8988T (cell line): Measurements from ENCODE around the gene HPSE.
"Not testable (repeated sequence)": the region's sequence is repeated elsewhere in the genome, so short reads cannot be mapped to it uniquely, and the experiment has no call there.

Source experiments
- DNase-seq: peaks from one replicate; pipeline ENCODE4 v3.0.0; 2011

HPSE gene

DNA sequence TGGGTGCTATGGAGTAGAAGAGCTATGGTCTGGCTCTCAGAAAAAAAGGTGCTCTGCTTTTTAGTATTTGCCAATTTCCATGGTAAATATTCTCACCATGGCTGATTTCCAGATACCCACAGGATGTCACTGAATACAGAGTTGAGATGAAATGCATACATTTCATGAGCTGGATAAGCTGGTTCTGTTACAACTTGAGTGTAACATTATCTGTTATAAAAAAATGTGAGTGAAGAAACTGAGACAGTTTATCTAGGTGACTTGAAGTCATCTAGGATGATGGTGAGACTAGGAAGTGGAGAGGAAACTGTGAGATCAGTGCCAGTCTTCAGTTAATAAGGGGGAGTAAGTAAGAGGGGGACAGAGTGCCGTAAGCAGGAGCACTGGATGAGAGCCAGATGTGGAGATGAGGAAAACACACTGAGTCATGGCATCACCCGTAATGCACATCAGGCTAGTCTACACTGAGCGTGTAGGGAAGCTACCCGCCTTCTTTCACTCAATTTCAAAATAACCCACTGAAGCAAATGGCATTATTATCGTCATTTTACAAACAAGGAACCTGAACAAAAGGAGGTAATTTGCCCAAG lies 5.0 kb downstream of the HPSE start:
- DNase-seq = no peak

DNA sequence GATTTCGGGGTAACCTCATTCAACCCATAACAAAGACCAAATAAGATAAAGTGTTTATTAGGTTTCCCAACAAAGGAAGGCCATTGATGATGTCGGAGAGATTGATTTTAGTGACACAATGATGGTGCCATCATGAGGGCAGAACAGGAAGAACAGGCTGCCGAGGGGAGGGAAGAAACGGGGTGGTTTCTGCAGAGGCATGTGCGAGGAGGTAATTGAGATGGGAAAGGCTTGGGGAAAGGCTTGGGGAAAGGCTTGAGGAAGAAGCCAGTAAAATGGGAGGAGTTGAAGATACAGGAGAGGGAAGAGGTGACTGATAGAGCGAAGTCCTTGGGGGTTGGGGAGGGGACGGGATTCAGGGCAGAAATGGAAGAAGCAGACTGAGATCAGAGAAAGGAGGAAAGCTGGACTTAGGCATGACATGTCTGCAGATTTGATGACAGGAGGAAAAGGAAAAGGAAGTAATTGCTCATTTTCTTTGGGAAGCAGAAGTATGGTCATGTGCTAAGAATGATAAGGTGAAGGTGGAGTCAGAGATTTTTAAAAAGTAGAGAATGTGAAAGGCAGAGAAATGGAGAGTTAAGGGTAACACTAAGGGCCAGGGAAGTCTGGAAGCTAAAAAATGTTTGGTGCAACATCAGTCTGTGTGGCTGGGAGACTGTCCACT lies 6.0 kb downstream of the HPSE start:
- no peak for DNase-seq

DNA sequence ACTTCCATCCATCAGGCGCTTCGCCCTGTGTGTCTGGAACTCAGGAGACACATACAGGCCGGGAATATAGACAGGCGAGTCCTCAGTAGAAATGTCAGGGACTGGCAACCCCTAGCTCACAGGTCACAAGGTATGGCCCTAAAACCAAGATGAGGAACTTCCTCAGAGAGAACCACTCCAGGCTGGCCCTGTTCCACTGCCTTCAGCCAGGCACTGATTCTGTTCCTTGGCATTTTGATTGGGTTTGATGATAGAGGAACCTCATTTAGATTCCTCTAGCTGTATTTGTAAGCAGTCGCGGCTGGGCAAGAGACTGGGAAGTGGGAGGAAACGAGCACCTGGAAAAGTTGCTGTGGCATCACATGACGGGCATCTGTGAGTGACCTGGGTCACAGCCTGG lies 8.1 kb downstream of the HPSE start:
- no peak for DNase-seq

DNA sequence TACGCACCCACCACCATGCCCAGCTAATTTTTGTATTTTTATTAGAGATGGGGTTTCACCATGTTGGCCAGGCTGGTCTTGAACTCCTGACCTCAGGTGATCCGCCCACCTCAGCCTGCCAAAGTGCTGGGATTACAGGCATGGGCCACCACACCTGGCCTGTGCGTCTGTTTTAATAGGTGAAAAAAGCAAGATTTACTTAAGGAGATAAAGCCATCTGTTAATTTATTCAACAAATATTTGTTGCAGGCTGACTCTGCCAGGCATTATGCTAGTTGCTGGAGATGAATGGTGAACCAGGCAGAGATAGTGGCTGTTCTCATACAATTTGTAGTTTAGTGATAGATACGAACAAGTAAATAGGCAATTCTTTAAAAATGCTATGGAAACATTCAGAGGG lies 9.3 kb downstream of the HPSE start:
- DNase-seq = not testable (repeated sequence)

DNA sequence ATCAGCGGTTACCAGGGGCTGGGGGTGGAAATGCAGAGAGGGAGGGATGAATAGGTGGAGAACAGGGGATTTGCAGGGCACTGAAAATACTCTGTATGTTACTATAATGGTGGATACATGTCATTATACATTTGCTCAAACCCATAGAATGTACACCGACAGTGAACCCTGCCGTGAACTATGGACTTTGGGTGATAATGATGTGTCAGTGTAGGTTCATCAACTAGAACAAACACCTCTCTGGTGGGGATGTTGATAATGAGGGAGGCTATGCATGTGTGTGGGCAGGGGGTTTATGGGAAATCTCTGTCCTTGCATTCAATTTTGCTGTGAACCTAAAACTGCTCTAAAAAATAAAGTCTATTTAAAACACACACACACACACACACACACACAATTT lies 11.5 kb downstream of the HPSE start:
- no peak for DNase-seq

DNA sequence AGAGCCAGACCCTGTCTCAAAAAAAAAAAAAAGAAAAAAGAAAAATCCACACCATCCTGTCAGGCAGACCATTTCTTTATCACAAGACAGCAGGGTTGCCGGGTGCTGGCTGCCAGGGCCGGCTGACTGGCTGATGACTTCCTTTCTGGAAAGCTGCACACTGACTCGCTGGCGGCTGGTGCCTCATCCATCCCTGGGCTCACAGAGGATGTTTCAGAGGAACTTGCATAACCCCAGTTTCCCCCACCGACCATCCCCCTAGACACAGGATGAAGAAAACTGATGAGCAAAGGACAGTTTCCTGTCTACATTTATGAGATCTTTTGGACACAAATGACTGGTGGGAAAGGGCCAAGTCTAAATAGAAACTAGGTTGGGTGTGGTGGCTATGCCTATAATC lies 14.1 kb downstream of the HPSE start:
- no peak for DNase-seq

DNA sequence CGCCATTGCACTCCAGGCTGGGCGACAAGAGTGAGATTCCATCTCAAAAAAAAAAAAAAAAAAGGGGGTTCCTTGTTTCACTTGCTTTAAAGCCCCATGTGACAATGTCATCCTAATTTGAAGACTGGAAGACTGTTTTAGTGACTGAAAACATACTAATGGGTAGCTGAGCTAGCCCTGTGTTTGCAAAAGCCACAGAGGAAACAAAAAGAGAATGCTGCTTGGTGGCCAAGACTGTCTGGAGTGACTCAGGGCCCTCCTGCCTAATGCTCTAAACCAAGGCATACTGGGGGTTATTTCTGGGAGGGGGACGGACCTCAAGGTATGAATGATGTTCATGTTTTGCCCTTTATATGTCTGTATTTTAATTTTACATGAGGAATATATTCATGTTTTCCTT lies 16.0 kb downstream of the HPSE start:
- DNase-seq = no peak

DNA sequence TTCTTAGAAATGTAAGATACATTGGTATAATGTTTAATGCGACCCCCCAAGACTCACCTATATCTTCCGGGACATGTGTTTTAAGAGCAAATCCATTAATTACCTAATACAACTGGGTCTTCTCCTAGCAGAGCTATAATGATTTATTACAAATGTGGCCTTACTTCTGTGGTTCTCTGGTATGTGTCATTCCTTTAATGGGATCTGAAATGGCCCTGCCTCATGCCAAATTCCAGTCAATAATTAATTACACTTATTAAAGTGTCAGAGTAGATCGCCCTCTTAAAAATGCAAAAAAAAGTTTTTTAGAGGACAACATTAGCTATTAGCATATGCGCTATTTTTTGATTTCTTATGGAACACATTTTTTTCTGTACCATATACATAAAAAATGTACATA lies 17.0 kb downstream of the HPSE start:
- DNase-seq = no peak

DNA sequence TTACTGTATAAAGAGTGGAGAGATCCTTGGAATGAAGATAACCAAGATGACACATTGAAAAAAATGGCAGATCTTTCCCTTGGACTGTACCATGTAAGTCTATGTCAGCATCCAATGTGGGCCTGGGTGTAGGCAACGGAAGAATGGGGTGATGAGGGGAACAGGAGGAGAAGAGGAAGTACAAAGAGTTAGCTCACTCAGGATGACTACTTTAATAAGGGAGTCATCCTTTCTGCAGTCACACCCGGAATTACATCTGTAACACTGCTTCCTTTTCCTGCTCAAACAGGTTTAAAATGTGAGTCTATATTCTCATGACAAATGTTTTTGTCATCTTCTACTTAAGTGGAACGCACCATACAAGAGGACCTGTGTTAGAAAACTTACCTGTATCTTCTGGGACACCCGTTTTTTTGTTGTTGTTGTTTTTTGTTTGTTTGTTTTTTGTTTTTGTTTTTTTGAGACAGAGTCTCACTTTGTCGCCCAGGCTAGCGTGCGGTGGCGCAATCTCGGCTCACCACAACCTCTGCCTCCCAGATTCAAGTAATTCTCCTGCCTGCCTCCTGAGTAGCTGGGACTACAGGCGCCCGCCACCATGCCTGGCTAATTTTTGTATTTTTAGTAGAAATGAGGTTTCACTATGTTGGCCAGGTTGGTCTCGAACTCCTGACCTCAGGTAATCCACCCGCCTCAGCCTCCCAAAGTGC lies 18.0 kb downstream of the HPSE start:
- DNase-seq = no peak

DNA sequence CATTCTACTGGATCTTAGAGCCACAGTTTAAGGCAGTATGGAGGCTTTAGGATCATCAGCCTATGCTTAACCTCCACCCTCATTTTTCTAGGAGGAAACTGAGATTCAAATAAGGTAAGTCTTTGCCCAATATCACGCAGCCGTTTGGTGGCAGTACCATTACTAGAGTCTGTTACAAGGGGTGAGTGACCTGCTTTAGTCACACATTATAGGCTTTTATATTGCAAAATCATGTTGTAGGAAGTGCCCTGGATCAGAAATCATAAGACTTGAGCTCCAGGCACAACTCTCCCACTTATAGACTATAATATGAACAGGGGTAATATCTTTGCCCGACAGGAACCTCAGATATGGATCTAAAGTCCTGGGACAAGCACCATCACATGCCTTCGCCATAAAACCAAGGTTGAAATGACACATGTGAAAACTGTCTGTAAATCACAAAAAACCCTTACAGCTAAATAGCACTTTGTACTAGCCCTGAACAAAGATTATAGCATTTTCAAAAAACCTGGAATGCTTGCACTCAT lies 19.2 kb downstream of the HPSE start:
- DNase-seq = no peak

DNA sequence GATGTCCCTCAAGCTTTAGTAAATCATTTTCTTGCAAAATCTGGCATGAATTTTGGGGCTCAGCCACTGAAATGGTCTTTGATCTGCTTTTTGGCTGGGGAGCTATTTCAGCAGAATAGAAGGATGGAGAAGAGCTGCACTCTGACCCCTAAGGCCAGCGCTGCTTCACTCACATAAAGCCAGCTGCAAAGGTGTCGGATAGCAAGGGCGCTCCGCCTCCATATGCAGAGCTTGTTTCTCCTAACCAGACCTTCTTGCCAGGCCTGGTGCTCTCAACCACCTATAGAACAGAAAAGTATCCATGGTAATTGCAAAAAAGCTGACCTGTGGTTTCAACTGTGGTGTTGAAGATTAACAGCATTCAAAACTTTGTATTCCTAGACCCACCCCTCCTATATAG lies 26.0 kb downstream of the HPSE start:
- no peak for DNase-seq

DNA sequence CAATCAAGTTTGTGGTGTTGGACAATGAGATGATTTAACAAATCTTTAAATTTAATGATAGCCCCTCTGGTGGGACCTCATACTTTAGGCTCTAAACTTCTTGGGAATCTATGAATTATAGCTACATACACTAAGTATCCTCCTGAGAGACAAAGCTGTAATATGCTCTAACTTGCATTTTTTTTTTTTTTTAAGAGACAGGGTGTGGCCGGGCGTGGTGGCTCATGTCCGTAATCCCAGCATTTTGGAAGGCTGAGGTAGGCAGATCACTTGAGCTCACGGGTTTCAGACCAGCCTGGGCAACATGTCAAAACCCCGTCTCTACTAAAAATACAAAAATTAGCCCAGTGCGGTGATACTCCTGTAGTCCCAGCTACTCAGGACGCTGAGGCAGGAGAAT lies 26.7 kb downstream of the HPSE start:
- DNase-seq = no peak

DNA sequence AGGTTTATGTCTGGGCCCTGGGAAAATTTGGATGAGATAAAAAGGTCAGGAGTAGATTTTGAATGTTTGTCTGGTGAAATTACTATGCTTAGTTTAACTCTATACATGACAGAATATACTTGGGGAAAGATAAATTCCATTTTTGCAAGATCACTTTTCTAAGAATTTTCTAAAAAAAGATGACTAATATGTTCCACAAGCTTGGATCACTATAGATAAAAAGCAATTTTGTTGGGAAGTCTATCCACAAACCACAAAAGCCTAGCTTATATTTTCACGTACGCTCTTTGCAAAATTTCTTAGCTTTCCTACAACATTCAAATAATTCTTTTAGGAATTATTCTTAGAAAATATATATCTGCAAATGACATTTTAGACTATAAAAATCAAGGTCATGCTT lies 29.5 kb downstream of the HPSE start:
- no peak for DNase-seq

DNA sequence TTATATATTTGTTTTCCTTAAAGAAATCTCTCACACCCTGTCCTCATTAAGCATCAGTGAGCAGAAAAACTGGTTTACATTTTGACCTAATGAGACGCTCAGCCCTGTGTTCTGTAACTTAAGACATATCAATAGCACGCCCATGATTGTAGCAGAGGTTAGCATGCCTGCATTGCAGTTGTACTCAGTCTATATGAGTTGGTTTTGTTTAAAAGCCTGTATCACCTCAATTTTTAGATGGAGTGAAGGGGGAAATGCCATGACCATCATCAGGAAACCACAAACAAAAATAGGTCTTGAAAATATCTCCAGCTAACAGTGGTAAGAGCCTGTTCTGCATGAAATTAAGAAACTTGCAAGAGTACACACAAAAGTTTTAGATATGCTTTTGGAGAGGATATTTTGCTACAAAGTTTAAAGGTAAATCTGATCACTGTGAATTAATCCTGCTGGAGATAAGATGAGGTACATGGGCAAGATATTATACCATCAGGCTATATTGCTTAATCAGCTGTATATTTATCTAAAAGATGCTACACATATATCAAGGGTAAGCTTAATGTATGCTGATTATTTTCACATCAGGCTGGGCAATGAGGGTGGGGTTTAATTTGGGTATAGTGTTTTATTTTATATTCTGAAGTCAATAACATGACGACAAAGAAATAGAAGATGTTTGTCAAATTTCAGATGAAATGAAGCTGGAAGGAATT lies 36.9 kb downstream of the HPSE start:
- DNase-seq = no peak

DNA sequence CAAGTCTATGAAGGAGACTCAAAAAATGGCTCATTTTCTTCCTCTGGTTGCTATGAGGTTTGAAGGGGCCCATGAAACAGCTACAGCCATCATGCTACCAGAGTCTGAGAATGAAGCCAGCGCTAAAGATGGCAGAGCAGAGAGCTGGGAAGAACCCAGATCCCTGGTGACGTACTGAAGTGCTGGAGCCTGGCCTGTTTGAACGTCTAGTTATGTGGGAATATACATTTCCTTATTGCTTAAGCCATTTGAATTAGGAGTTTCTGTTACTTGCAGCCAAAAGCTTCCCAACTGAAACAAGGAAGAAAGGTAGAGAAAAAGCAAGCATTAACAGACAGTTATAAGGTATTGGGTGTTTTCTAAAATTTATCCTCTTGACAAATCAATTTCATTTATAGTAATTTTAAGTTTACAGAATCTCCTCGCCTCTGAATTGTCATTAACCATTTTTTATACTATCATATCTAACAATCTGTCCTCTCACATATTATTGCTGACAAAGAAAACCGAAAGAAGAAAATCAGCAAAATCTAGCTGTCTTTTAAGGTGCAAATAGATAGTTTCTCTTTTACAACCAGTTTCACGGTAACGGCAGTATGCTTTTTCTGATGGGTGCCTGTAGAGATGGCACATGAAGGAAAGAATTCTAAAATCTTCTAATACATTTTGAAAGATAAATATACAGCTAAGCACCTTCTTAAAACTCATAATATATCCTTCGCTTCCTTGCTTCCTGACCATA lies 41.2 kb downstream of the HPSE start:
- DNase-seq = no peak

DNA sequence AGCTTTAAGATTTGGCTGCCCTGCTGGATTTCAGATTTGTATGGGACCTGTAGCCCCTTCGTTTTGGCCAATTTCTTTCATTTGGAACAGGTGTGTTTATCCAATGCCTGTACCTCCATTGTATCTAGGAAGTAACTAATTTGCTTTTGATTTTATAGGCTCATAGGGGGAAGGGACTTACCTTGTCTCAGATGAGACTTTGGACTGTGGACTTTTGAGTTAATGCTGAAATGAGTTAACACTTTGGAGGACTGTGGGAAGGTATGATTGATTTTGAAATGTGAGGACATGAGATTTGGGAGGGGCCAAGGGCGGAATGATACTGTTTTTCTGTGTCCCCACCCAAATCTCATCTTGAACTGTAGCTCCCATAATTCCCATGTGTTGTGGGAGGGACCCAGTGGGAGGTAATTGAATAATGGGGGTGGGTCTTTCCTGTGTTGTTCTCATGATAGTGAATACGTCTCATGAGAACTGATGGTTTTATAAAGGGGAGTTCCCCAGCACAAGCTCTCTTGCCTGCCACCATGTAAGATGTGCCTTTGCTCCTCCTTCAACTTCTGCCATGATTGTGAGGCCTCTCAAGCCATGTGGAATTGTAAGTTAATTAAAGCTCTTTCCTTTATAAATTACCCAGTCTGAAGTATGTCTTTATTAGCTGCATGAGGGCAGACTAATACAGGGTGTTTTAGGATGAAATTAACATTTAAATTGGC lies 44.4 kb downstream of the HPSE start:
- not testable (repeated sequence) for DNase-seq

DNA sequence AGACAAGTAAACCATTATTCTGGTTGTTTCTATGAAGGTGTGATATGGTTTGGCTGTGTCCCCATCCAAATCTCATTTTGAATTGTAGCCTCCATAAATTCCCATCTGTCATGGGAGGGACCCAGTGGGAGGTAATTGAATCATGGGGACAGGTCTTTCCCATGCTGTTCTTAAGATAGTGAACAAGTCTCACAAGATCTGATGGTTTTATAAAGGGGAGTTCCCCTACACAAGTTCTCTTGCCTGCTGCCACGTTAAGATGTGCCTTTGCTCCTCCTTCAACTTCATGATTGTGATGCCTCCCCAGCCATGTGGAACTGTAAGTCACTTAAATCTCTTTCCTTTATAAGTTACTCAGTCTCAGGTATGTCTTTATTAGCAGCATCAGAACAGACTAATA lies 46.3 kb downstream of the HPSE start:
- not testable (repeated sequence) for DNase-seq

DNA sequence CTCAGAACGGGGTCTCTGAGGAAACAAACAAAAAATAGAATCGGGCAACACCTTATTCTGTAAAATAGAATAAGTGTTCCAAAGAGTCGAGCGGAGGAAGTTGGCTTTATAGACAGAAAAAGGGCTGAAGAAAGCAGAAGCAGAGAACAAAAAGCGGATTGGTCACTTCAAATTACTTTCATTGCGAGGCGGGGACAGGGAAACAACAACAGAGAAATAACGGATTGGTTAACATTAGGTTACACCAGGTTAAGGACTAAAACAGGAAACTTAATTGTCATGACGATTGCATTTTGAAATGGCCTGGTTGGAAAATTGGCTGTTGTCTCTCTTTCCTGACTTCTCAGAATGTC lies 49.6 kb downstream of the HPSE start:
- DNase-seq = no peak

DNA sequence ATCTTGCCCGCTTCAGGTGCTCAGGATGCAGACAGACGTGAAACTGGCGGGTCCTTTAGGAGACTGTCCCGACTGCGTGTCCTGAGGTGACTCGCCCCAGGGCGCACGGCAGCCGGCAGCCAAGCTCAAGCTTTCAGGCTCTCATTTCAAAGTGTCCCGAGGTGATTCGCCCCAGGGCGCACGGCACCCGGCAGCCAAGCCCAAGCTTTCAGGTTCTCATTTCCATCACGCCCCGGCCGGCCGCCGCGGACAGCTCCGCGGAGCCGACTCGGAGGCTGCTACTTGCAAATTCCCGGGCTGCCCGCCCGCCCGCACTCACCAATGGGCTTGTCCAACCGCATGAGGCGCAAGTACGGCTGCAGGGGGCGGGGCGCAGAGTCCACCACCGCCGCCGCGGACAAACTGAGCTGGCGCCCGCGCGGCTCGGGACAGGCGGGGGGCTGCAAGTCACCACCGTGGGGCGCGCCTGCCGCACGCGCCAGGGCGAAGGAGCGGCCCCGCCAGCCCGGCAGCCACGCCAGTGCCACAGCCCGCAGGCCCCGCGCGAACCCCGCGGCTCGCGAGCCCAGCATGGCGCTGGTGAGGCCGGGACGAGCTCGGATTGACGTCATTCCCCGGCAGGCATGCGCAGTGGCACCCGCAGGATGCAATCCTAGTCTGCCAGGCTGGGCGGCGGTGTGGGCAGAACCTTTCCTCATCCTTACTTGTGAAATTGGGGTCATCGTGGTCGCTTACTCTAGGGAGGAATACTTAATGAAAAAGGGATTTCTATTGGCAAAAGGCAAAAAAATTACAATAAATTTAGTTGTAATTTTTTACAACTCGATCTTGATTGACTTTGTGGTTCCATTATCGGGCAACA lies 50.2 kb downstream of the HPSE start, which contains the start of gene COQ2:
Gene COQ2 (minus strand): TSS at position 606 of the 862 bp plus-strand sequence. CDS start 34 bp downstream, at position 572.
- peak; percentile 71 for DNase-seq

DNA sequence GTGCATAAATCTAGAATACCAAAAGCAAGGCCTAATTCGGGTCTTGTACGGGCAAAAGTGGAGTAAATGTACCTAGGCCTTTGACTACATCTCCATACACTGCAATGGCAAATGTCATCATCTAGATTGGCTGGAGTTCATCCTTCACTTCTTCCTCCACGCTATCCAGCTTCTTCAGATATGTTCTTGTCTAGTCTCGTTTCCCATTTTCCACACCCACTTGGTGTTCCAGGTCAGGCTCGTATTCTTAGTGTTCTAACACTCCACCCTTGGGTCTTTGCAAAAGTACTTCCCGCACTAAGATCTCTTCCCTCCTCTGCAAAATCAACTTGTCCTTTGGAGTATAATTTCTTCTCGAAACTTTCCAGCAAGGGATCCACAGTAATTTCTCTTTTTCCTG lies 51.5 kb downstream of the HPSE start:
- DNase-seq = no peak

DNA sequence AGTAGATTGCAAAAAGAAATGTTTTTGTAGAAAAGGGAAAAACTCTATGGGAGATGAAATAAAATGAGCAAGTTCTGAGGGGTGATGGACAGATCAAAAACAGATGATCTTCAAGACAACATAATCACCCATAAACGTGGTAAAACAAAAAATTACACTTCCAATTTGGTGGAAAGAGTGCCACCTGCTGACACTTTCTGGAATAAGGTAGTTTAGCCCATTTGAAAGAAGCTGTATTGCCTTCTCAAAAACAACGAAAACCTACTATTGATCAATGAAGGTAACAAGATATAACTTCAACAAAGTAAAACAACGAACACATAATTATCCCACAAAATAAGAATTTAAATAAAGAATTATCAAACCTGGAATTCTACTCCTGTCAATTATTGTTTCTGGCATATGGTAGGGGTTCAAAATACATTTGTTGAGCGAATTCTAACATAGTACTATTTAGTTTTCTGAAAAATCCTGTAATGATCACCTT lies 52.6 kb downstream of the HPSE start:
- DNase-seq = no peak
